GM19438 (cell line): ENCODE results near the gene UPB1.
A peak's percentile ranks its signal among the peaks of the same experiment; 100 is the strongest.
"Not testable (repeated sequence)": the region's sequence is repeated elsewhere in the genome, so short reads cannot be mapped to it uniquely, and the experiment has no call there.

Experiments used
- ATAC-seq: cut with Tn5 transposase; IDR thresholded peaks from one replicate; pipeline ENCODE4 v1.9.1; 2021; ENCODE audit warnings: low read depth; ENCODE audit not compliant: unreplicated experiment

The UPB1 gene

DNA sequence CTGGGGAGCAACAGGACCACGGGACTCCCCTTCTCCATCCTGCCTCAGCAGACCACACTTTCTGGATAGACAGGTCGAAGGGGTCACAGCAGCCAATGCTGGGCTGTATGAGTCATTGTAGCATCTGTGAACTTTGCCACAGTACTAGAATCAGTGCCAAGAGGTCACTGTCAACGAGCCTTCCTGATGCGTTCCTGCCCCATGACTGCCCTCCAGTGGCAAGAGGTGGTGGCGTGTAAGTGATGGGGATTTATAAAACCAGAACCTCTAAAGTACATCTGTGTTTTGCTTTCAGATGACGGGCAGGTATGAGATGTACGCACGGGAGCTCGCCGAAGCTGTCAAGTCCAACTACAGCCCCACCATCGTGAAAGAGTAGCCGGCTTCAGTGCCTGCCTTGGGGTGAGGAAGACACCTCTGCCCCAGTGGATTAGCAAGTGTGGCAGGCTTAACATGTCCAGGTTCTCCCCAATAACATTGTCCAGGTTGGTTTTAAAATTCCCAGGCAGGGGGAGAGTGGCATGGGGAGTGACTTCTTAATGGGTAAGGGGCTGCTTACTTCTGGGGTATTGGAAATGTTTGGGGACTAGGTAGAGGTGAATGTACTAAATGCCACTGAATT lies 30.4 kb downstream of the UPB1 start:
- peak; percentile 61 for ATAC-seq

DNA sequence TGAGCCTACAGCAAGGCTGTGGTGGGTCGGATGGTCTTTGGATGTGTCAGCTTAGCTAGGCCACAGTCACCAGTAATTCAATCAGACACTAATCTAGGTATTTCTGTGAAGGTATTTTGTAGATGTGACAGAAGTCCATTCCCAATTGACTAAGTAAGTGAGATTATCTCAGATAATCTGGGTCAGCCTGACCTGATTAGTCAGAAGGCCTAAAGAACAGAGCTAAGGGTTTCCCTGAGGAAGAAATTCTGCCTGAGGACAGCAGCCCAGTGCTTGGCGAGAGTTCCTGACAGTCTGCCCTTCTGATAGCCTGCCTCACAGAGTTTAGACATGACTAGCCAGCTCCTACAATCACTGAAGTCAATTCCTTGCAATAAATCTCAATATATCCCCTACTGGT lies 31.1 kb downstream of the UPB1 start:
- no peak for ATAC-seq

DNA sequence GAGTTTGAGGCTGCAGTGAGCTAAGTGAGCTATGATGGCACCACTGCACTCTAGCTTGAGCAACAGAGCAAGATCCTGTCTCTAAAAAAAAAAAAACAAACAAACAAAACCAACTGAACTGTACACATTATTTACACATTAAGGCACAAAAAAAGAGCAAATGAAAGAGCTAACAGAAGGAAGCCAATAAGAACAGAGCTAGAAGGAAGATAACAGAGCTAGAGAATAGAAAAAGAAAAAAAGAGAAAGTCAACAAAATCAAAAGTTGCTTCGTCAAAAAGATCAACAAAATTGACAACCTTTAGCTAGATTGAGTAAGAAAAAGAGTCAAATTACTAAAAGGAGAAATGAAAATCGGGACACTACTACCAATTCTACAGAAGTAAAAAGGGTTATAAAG lies 34.8 kb downstream of the UPB1 start:
- ATAC-seq, result no peak

DNA sequence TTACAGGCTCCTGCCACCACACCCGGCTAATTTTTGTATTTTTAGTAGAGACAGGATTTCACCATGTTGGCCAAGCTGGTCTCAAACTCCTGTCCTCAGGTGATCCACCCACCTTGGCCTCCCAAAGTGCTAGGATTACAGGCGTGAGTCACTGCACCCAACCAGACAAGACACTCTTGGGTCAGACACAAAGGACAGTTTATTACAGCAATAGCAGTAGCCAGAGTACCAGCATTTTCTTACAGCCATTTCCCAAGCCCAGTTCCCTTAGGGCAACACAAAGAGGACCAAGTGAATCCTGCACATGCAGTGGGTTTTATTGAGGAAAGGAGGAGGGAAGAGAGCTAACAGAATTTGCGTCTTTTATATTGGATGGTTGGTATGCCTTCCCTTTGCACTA lies 35.8 kb downstream of the UPB1 start:
- not testable (repeated sequence) for ATAC-seq

DNA sequence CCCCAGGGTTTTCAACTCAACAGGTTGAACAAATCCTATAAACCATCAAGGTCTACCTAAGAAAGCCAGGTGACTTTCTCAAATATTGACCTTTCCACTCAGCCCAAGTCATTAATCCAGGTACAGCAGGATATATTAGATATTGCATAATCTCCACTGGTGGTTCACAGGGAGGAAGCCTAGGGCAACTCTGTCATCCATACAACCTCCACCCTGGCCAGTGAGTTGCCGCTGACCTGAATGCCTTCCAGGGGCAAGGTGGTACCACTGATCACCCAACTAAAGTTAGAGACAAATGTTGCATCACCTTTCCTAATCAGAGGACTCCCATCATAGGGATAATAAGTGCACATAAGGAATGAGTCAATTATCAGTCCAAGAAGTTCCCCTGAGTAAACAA lies 36.9 kb downstream of the UPB1 start:
- no peak for ATAC-seq

DNA sequence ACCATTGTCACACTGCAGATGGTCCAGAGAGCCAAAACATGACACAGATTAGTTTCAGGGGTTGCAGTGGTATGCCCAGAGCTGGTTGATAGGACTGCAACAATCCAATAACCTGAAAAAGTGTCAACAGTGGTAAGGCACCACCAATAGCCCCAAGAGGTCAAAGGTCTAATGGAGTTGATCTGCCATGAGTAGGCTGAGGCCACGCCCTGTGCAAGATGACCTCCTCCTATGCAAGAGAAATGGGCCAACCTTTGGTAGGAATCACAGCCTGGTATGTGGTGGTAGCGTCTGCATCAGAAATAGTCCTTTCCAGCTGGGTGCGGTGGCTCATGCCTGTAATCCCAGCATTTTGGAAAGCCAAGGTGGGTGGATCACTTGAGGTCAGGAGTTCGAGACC lies 40.2 kb downstream of the UPB1 start:
- ATAC-seq, result no peak

DNA sequence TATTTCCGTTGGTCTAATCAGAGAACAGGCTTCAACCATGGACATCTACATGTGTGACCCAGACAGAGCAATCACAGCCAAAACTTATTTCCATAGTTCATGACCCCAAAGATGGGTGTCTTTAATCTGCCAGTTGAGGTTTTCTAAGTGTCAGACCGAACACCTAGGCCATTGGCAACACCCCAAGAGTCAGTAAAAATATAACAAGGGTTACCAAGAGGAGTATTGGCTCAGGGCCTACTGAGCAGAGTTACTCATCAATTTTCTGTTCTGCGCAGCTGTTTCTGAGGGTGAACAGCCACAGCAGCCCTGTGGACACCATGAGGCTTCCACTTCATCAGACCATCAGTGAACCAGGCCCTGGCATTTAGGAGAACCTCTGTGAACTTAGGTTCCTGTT lies 41.0 kb downstream of the UPB1 start:
- ATAC-seq, result no peak

DNA sequence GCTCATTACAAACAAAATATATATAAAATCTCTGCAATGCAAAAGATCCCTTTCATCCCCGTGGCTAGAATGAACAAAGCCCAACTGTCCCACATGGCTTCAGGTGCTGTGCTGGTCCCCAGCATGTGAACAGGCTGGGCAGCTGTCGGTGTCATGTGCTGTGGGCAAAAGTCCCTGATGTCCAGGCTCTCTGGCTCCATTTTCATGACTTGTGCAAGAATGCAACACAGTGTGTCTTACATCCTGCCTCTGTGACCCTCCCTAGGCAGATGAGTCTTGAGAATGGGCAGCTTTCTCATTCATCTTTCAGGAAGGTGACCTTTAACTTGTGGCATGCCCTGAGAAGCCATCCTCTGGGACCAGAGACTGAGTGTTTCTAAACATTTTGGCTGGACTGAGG lies 45.3 kb downstream of the UPB1 start:
- ATAC-seq, result no peak

DNA sequence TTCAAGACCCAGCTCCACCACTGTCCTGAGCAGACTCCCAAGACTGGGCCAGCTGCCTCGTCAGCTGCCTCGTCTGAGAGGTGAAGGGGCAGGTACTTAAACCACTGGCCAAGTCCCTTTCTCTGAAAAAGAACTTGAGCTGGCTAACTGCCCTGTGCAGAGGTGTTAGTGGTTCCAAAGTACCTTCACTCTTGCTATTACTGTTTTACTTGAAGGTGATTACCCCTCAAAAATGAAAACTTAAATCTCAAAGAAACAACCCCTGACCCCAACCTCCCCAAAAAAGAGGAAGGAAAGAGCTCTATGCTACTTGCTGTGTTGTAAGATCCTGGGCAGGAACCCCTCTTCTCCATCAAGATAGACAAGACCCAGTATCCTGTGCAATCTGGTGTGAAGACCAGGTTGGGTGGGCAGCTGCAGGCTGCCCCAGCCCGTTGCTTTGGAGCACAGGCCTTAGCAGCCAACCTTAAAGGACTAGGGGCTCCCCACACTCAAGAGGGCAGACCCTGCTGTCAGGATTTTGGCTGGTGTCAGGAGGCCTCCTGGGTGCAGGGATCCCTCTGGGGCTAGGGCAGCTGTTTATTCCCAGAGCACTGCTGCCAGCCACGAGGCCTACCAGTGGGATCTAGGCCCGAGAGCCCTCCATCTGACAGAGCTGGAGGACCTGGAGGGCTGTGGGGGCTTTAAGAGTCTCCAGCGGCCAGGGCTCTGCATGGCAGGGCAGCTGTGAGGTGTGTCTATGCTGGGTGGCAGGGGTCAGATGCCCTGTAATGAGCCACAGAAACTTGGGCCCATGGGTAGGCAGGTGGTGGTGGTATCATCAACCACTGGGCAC lies 46.8 kb downstream of the UPB1 start:
- ATAC-seq, result no peak

DNA sequence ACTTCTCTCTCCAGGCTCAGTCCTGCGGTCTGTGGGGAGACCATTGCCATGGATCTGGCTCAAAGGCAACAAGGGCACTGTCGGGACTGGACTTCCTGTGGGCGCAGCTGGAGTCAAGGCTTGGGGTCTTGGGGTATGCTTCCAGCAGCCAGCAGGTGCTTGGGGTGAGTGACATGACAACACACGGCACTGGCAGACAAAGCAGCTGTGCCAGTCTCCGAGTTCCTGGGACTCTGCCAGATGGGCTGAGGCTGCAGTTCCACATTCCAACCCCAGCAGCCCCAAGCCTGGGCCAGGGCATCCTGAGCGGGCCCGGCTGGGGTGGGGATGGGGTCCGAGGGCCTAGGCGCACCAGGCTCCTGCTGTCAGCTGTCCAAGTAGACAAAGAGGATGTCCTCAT lies 47.5 kb downstream of the UPB1 start:
- no peak for ATAC-seq

DNA sequence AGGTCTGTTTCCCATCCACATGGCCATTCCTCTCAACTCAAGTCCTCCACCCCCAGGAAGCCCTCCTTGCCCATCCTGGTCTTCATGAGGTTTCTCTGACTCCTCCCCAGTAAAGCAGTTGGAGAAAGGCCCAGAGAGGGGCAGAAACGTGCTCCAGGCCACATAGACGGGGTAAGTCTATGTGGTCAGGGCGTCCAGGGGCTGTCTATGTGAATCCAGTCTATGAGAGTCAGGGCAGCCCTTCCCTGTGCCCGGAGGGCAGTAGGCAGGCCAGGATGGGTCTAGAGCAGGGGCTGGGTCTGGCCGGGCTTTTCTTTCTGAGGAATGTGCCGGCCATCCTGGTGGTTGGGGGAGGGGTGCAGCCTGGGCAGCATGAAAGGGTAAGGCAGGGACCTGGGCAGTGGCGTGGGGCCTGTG lies 48.1 kb downstream of the UPB1 start:
- ATAC-seq, result no peak

DNA sequence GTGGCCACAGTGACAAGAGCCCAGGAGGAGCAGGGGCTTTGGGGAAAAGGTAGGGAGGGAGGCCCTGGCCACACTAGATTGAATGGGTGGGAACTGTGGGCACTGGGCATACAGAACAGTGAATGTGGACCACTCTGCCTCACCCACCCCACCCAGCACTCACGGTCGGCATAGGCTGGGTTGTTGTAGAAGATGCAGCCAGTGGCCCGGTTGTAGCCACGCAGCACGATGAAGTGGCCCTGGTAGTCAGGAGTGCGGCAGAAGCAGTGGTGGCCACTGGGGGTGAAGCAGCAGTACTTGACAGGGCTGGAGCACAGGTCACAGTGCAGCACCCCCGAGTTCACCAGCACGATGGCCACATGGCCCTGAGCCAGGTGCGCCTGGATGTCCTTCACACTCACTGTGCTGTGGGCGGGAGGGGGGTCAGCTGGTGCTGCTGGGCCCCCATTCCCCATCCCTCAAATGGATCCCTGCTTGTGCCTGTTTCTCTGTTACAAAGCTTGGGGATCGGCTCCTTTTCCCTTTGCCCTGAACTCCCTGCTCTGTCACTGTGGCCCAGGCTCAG lies 48.6 kb downstream of the UPB1 start:
- no peak for ATAC-seq

DNA sequence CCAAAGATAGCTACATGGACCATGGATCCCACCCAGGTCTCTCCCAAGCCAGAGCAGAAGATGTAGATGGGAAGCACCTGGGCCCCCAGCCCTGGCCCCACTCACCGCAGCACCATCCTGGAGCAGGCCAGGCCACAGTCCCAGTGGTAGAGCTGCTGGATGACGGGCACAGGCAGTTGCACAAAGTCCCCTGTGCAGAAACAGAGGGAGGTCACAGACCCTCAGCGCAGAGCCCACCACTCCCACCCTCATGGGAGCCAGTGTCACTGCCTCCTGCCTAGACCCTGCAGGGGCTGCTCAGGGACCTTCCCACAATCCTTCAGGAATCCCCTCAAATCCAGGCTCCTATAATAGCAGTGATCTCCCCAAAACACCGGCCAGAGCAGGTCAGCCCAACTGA lies 53.7 kb downstream of the UPB1 start:
- ATAC-seq, result no peak

DNA sequence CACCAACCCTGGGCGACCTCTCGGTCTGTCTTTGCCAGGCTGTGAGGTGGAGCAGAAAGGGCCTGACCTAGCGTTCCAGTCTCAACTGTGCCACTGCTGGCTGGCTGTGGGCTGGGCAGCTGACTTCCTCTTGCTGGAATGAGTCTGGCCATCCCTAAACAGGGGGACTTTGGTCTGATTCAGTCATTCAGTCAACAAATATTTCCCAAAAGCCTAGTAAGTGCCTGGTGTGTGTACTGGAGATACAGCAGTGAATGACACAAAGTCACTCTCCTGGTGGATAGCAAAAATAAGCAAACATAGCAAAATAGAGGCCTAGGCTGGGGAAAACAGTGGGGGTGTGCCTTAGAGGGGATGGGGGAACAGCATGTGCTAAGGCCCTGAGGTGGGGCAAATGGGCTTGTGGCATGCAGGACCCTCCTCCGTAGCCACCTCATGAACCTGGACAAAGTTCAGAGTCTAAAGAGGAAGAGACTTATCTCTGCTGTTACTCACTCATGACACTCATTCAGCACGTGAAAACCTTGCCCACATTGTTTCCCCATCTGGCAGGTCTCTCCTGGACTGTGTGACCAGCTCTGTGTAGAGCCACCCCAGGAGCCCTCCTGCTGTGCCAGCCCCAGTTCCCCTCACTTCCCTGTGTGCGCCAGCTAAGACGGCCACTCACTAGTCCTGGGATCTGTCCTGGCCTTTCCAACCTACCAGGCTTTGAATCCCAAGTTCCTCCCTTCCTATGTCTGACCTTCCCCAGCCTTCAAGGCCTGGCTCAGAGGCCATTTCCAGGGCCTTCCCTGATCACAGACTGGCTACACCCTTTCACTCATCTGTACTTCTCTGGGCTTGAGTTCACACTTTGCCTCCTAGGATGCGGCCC lies 55.1 kb downstream of the UPB1 start:
- ATAC-seq, result no peak

DNA sequence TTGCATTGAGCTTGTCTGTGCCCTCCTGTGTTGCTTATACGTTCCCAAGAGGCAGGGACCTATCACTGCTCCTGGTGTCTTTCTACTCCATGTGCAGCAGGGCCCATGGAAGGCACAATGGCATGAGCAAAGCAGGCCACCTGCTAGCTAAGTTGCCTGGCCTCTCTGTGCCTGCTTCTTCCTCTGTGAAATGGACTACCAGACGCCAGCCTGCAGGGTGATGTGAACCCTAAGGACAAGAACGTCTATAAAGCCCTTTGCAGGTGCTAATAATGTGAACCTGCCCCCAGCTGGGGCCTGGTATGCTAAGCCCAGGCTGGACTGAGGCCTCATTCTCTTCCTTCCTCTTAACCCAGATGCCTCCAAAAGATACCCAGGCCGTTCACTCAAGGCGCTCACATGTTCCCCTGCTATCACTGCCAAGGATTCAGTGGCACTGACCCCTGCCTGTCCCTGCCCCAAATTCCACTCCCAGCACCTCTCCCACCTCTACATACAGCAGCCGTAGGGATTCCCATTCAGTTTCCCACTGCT lies 55.8 kb downstream of the UPB1 start:
- ATAC-seq, result no peak

DNA sequence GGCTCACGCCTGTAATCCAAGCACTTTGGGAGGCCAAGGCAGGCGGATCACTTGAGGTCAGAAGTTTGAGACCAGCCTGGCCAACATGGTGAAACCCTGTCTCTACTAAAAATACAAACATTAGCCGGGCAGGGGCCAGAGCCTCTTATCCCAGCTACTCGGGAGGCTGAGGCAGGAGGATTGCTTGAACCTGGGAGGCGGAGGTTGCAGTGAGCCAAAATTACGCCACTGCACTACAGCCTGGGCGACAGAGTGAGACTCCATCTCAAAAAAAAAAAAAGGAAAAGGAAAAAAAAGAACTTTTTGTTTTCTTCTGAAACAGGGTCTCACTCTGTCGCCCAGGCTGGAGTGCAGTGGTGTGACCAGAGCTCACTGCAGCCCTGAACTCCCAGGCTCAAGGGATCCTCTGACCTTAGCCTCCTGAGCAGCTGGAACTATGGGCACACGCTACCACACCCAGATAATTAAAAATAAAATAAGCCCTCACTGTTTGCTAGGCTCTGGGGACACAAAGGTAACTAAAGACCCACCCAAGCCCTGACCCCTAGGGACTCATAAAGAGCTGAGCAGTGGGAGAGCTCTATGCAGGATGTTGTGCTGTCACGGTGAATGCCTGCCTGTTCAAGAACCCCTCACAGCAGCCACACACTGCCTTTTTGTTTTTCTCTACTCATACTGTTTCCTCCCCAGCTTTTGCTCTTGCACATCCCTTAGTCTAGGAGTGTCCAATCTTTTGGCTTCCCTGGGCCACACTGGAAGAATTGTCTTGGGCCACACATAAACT lies 57.6 kb downstream of the UPB1 start:
- ATAC-seq, result not testable (repeated sequence)

DNA sequence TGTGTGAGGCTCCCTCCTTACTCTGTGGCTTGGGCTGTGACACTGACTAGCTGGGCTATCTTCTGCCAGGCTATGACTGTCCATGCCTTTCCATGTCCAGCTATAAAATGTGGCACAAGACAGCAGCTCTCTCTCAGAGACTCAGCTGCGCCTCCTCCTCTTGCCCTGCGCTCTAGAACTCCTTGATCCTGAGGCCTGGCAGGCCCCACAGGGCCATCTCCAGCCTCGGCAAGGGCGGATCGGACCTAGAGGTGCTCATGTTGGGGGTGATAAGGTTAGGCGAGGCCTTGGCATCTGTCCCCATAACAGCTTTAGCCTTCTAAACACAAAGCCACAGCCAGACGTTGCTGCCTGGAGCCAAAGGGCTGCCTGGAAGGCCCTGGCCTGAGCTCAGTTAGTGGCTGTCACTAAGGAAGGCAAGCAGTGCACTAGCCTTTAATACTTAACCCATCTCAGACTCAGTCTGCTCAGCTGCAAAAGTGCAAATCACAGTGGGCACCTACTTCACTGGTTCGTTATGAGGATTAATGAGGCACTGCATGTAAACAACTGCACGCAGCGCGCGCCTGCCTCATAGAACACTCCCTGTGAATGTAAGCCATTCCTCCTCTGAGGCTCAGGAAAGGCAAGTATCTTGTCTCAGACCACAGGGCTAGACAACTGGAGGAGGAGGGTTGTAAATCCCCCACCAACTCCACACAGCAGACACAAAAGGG lies 58.6 kb downstream of the UPB1 start:
- no peak for ATAC-seq

DNA sequence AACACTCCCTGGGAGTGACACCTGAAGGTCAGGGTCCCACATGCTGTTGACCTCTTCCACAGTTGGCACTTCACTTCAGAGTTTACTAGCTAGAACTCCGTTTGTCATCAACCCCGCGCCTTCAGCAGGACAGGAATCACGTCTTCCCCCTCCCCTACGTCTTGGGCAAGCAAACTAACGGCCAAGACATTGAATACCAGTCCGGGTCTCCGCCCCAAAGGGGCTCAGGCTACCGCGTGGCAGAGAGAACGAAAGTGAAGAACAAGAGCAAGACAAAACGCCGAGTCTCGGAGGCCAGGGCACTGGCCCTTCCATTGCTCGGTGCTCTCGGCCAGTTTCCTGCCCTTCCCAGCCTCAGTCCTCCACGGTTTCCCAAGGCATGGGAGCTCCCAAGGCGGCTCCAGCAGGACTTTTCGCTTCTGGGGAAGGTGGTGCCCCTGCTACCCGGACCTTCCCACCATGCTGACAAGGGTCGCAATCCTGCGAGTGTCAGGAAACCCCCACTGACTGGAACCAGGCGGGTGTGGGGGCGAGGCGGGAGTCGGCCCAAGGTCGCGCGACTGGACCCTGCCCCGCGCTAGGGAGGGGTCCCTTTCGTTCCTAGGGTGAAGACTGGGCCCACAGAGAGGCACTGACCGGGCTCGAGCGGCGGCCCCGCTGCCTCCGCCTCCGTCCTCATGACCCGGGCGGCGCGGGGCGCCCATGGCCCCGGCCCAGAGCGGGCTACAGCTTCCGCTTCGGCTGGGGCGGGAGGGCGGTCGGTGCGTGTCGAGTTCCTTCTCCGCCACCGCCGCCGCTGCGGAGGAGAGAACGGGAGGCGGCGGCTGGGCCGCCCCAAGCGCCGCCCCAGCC lies 59.4 kb downstream of the UPB1 start, which contains the start of gene GUCD1:
Gene GUCD1 (minus strand): TSS at position 826 of the 852 bp plus-strand sequence. CDS start 147 bp downstream, at position 679.
- peak; percentile 2 for ATAC-seq
